KMS-11 (cell line): Measurements from ENCODE around the gene FBXL17.

Source experiments
- H2AFZ ChIP-seq: fragments of 200-600 bp; sonication (generic); 2 replicates; pipeline ENCODE4 v1.6.1; 2016; ENCODE audit warnings: antibody characterized with exemption, mixed run types, low read depth
- H3K27ac ChIP-seq: fragments of 200-600 bp; sonication (generic); 2 replicates; pipeline ENCODE4 v1.6.1; 2016; ENCODE audit warnings: mild to moderate bottlenecking, mixed run types
- H3K27me3 ChIP-seq: fragments of 200-600 bp; sonication (generic); 2 replicates; pipeline ENCODE4 v1.6.1; 2017; ENCODE audit warnings: mild to moderate bottlenecking, low read depth, mixed run types, moderate library complexity; ENCODE audit not compliant: insufficient read depth
- H3K36me3 ChIP-seq: fragments of 200-600 bp; sonication (generic); 2 replicates; pipeline ENCODE4 v1.6.1; 2017; ENCODE audit warnings: mild to moderate bottlenecking, mixed run types; ENCODE audit not compliant: insufficient read depth
- H3K4me1 ChIP-seq: fragments of 200-600 bp; sonication (generic); 2 replicates; pipeline ENCODE4 v1.6.1; 2016; ENCODE audit warnings: mild to moderate bottlenecking, low read depth, mixed run types; ENCODE audit not compliant: poor library complexity, severe bottlenecking
- H3K4me2 ChIP-seq: fragments of 200-600 bp; sonication (generic); 2 replicates; pipeline ENCODE4 v1.7.0; 2016; ENCODE audit warnings: mild to moderate bottlenecking, mixed run types
- H3K4me3 ChIP-seq: fragments of 200-600 bp; sonication (generic); IDR thresholded peaks from 2 replicates; pipeline ENCODE4 v1.6.1; 2017; ENCODE audit warnings: low read depth, low read length, mixed read lengths; ENCODE audit not compliant: insufficient read depth
- H3K79me2 ChIP-seq: fragments of 200-600 bp; sonication (generic); 2 replicates; pipeline ENCODE4 v1.6.1; 2016; ENCODE audit warnings: low read depth, mixed run types; ENCODE audit not compliant: insufficient read depth
- H3K9ac ChIP-seq: fragments of 200-600 bp; sonication (generic); 2 replicates; pipeline ENCODE4 v1.6.1; 2016; ENCODE audit warnings: mild to moderate bottlenecking, mixed run types
- H4K20me1 ChIP-seq: fragments of 200-600 bp; sonication (generic); 2 replicates; pipeline ENCODE4 v1.6.1; 2016; ENCODE audit warnings: mild to moderate bottlenecking, mixed run types; ENCODE audit not compliant: insufficient read depth
- CTCF ChIP-seq: fragments of 200-600 bp; sonication (generic); conservative IDR thresholded peaks from 2 replicates; pipeline ENCODE4 v1.6.1; 2017; ENCODE audit warnings: low read depth, mild to moderate bottlenecking, antibody characterized with exemption, low read length, moderate library complexity, mixed read lengths

Gene FBXL17

GRCh38 chr5:107887166-107887943 lies 494.5 kb downstream of the FBXL17 start:
- Histone ChIP-seq H2AFZ (no peak overlapping the region), H3K9ac (no peak overlapping the region), H3K79me2 (no peaks in the 10 kb centered on the region), H3K4me1 (no peaks in the 10 kb centered on the region), H4K20me1 (no peaks in the 10 kb centered on the region), H3K36me3 (no peaks in the 10 kb centered on the region), H3K27ac (no peak overlapping the region), H3K27me3 (no peaks in the 10 kb centered on the region), H3K4me3 (no peak overlapping the region), H3K4me2 (no peak overlapping the region)
- TF ChIP-seq CTCF = no peak

DNA sequence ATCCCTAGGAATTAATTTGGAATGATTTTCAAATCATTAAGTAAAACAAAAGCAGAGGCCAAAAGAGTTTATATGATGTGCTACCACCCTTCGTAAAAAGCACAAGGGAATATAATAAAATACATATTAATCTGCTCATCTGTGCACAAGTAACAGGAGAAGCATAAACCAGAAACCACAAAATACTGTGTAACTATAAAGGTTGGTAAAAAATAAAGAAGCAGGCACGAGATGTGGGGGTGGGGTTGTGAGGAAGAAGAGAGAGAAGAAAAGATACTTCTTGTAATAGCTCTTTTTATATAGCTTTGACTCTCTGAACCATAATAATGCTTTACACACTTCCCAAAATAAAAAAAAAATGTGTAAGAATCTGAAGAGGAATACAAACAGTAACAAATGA lies 496.3 kb downstream of the FBXL17 start:
- TF ChIP-seq CTCF = no peak

GRCh38 chr5:107884871-107885270 lies 497.0 kb downstream of the FBXL17 start:
- H3K4me2 ChIP-seq = no peak overlapping the region
- no peak overlapping the region for H3K27ac ChIP-seq
- H3K4me3 ChIP-seq = no peak overlapping the region
- no peak for TF ChIP-seq CTCF
- H3K9ac ChIP-seq = no peak overlapping the region
- H2AFZ ChIP-seq = no peak overlapping the region
- H3K79me2 ChIP-seq = no peaks in the 10 kb centered on the region
- no peaks in the 10 kb centered on the region for H3K36me3 ChIP-seq
- no peaks in the 10 kb centered on the region for H3K4me1 ChIP-seq
- H3K27me3 ChIP-seq = no peaks in the 10 kb centered on the region
- no peaks in the 10 kb centered on the region for H4K20me1 ChIP-seq

More for the DNA sequence above, 496.3 kb downstream of the FBXL17 start:
- no peak overlapping the region for H3K4me3 ChIP-seq
- no peaks in the 10 kb centered on the region for H3K36me3 ChIP-seq
- H3K27me3 ChIP-seq = no peaks in the 10 kb centered on the region
- H3K27ac ChIP-seq = no peak overlapping the region
- H2AFZ ChIP-seq = no peak overlapping the region
- H4K20me1 ChIP-seq = no peaks in the 10 kb centered on the region
- no peaks in the 10 kb centered on the region for H3K79me2 ChIP-seq
- no peaks in the 10 kb centered on the region for H3K4me1 ChIP-seq
- H3K4me2 ChIP-seq = no peak overlapping the region
- no peak overlapping the region for H3K9ac ChIP-seq

- Histone ChIP-seq H3K27ac (no peak overlapping the region), H3K36me3 (no peaks in the 10 kb centered on the region), H4K20me1 (no peaks in the 10 kb centered on the region), H3K9ac (no peak overlapping the region), H2AFZ (no peak overlapping the region), H3K4me3 (no peak overlapping the region), H3K79me2 (no peaks in the 10 kb centered on the region), H3K27me3 (no peaks in the 10 kb centered on the region), H3K4me2 (no peak overlapping the region), H3K4me1 (peaks cover 22% of the 10 kb centered on the region)
- TF ChIP-seq CTCF = no peak
Measured at GRCh38 chr5:107878661-107879060, 503.2 kb downstream of the FBXL17 start.
